Mesothelial cell of epicardium (in vitro differentiated cells): ENCODE data around the gene DNAAF1. TPM values are rescaled to one million over a fixed set of nuclear protein-coding genes. Genes with fewer than 3 reads are reported as not detected.

Source experiments
- DNase-seq, 2 experiments: peaks; one replicate each; pipeline ENCODE4 v3.0.0; 2021; ENCODE audit warnings: low spot score in 2 of 2; ENCODE audit not compliant: unreplicated experiment in 2 of 2
- H3K27ac Mint-ChIP-seq: 2 replicates; pipeline ENCODE4 v1.8.0; 2021; ENCODE audit warnings: mixed read lengths
- H3K27me3 Mint-ChIP-seq: 2 replicates; pipeline ENCODE4 v1.8.0; 2021; ENCODE audit warnings: low read depth, mixed read lengths
- H3K36me3 Mint-ChIP-seq: 2 replicates; pipeline ENCODE4 v1.8.0; 2021; ENCODE audit warnings: mixed read lengths
- H3K4me1 Mint-ChIP-seq: 2 replicates; pipeline ENCODE4 v1.8.0; 2021; ENCODE audit warnings: mixed read lengths
- H3K4me3 Mint-ChIP-seq: 2 replicates; pipeline ENCODE4 v1.8.0; 2021; ENCODE audit warnings: mild to moderate bottlenecking, moderate library complexity, mixed read lengths
- H3K9me3 Mint-ChIP-seq: 2 replicates; pipeline ENCODE4 v1.8.0; 2021; ENCODE audit warnings: mixed read lengths
- CTCF ChIP-seq: fragments of 200-600 bp; sonication (generic); IDR thresholded peaks from one replicate; pipeline ENCODE4 v1.5.0; 2021; ENCODE audit warnings: antibody characterized with exemption; ENCODE audit not compliant: unreplicated experiment
- total RNA-seq: library from RNA; stranded (reverse); gene quantifications from 3 replicates; pipeline ENCODE4 v1.2.1, GENCODE V29; 2021

Gene DNAAF1
- total RNA-seq, 1 donor from 2014 or later = 0.47 TPM

DNA sequence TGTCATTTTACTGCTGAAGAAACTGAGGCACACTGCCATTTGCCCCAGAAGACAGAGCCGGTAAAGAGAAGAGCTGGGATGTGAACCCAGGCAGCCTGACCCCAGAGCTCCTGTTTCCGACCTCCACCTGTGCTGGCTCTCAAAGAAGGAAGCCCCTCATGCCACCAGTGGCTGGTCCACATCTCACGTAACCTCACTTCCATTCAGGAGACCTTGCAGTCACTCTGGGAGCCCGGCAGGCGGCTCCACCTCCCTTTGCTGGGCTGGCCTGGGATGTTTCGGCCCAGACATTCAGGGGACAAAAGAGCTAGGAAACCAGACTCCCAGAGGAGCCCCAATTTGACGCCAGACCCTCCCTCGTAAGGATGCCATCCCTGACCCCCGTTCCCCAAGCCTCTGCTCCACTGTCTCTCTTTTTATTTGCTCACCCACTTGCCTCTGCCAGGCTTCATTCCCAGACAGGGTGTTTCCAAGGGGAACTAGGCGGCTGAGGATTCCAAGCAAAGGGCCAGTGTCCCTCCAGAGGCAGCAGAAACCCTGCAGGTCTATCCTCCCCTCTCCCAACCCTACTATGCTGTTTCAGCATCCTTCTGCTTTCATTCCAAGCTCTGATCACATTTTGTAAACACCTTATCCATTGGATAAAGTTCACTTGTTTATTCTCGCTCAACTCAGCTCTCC lies 38.9 kb downstream of the DNAAF1 start:
- no peak for TF ChIP-seq CTCF
- Mint-ChIP-seq H3K9me3 (no peaks in the 10 kb centered on the region), H3K4me3 (no peak overlapping the region), H3K36me3 (peaks cover 16% of the 10 kb centered on the region), H3K27me3 (no peaks in the 10 kb centered on the region), H3K4me1 (peaks cover 12% of the 10 kb centered on the region), H3K27ac (no peak overlapping the region)
- no peak for DNase-seq

GRCh38 chr16:84184775-84185174 lies 39.7 kb downstream of the DNAAF1 start:
- no peak for TF ChIP-seq CTCF
- DNase-seq = no peak
- H3K27me3 Mint-ChIP-seq = no peaks in the 10 kb centered on the region
- peaks cover 16% of the 10 kb centered on the region for H3K36me3 Mint-ChIP-seq
- no peaks in the 10 kb centered on the region for H3K9me3 Mint-ChIP-seq
- H3K4me1 Mint-ChIP-seq = peaks cover 12% of the 10 kb centered on the region
- no peak overlapping the region for H3K27ac Mint-ChIP-seq
- H3K4me3 Mint-ChIP-seq = peak overlapping the region; percentile 96

- no peaks in the 10 kb centered on the region for H3K9me3 Mint-ChIP-seq
- peak; percentile 83 for TF ChIP-seq CTCF
- no peaks in the 10 kb centered on the region for H3K27me3 Mint-ChIP-seq
- peaks cover 16% of the 10 kb centered on the region for H3K36me3 Mint-ChIP-seq
- H3K4me3 Mint-ChIP-seq = peak within 1 kb of the TSS; percentile 96
- H3K27ac Mint-ChIP-seq = peak within 1 kb of the TSS; percentile 79
- peaks cover 12% of the 10 kb centered on the region for H3K4me1 Mint-ChIP-seq
- DNase-seq = peak; percentile 81 to 91
These were observed 41.8 kb downstream of the DNAAF1 start, which contains the start of gene TAF1C for GRCh38 chr16:84186685-84187437. TSS of gene TAF1C (minus strand) at chr16:84187057. CDS start at chr16:84184988, 2,069 bp downstream.

GRCh38 chr16:84190731-84191388 lies 45.8 kb downstream of the DNAAF1 start, which contains the start of gene ADAD2:
TSS of gene ADAD2 (plus strand) at chr16:84191157. CDS start at chr16:84191231, 74 bp downstream.
- DNase-seq = no peak
- H3K36me3 Mint-ChIP-seq = no peaks in the 10 kb centered on the region
- H3K4me3 Mint-ChIP-seq = no peak within 1 kb of the TSS
- no peaks in the 10 kb centered on the region for H3K9me3 Mint-ChIP-seq
- H3K4me1 Mint-ChIP-seq = peaks cover 5% of the 10 kb centered on the region
- no peaks in the 10 kb centered on the region for H3K27me3 Mint-ChIP-seq
- no peak for TF ChIP-seq CTCF
- no peak within 1 kb of the TSS for H3K27ac Mint-ChIP-seq

GRCh38 chr16:84191466-84191865 lies 46.4 kb downstream of the DNAAF1 start:
- Mint-ChIP-seq H3K27ac (no peak overlapping the region), H3K4me3 (no peak overlapping the region), H3K4me1 (peaks cover 3% of the 10 kb centered on the region), H3K9me3 (no peaks in the 10 kb centered on the region), H3K36me3 (no peaks in the 10 kb centered on the region), H3K27me3 (no peaks in the 10 kb centered on the region)
- no peak for DNase-seq
- no peak for TF ChIP-seq CTCF
